Neural cell (in vitro differentiated cells): ENCODE results near the gene CIT.

Source experiments
- CTCF ChIP-seq: fragments of 450-650 bp; IDR thresholded peaks from 2 replicates; pipeline ENCODE4 v1.5.1; 2014; ENCODE audit warnings: antibody characterized with exemption, mild to moderate bottlenecking, moderate library complexity; ENCODE audit not compliant: poor library complexity, severe bottlenecking
- EP300 ChIP-seq: fragments of 450-650 bp; conservative IDR thresholded peaks from 2 replicates; pipeline ENCODE4 v1.6.1; 2014; ENCODE audit warnings: antibody characterized with exemption, mild to moderate bottlenecking, moderate library complexity; ENCODE audit not compliant: poor library complexity, severe bottlenecking
- EZH2 ChIP-seq: fragments of 200-600, 300-800 bp; shearing (Covaris generic), sonication (generic); IDR thresholded peaks from 2 replicates; pipeline ENCODE4 v1.6.1; 2014; ENCODE audit warnings: antibody characterized with exemption, low read length, borderline replicate concordance, mild to moderate bottlenecking; ENCODE audit not compliant: insufficient read depth, poor library complexity, severe bottlenecking
- MXI1 ChIP-seq: fragments of 450-650 bp; conservative IDR thresholded peaks from 2 replicates; pipeline ENCODE4 v1.6.1; 2014; ENCODE audit warnings: antibody characterized with exemption, mild to moderate bottlenecking; ENCODE audit not compliant: poor library complexity, severe bottlenecking
- POLR2AphosphoS5 ChIP-seq: IDR thresholded peaks from 2 replicates; pipeline ENCODE4 v1.6.1; 2012
- RAD21 ChIP-seq: fragments of 450-650 bp; conservative IDR thresholded peaks from 2 replicates; pipeline ENCODE4 v1.6.1; 2014; ENCODE audit warnings: antibody characterized with exemption, mild to moderate bottlenecking, moderate library complexity
- REST ChIP-seq: IDR thresholded peaks from 2 replicates; pipeline ENCODE4 v1.6.1; 2012; ENCODE audit warnings: borderline replicate concordance

GRCh38 chr12:119712721-119713120 is 164.4 kb downstream of the CIT start:
- TF ChIP-seq CTCF (no peak), RAD21 (no peak), EP300 (no peak), EZH2 (no peak), POLR2AphosphoS5 (no peak), REST (no peak), MXI1 (no peak)
